OCI-M2 (cell line): ENCODE data around the gene KRTCAP2.

Source experiments
- DNase-seq: peaks from one replicate; lab custom pipeline; 2025; ENCODE audit not compliant: unreplicated experiment; lab: John Stamatoyannopoulos, UW

KRTCAP2 gene

GRCh38 chr1:155184351-155184811 lies 11.3 kb upstream of the KRTCAP2 start:
- DNase-seq: no peak

- no peak for DNase-seq
Measured at GRCh38 chr1:155183775-155184221, 10.7 kb upstream of the KRTCAP2 start.

GRCh38 chr1:155182052-155182550 lies 9.0 kb upstream of the KRTCAP2 start:
- no peak for DNase-seq

GRCh38 chr1:155181371-155182051 lies 8.4 kb upstream of the KRTCAP2 start:
- no peak for DNase-seq

- no peak for DNase-seq
Measured at GRCh38 chr1:155179112-155180031, 6.3 kb upstream of the KRTCAP2 start.

GRCh38 chr1:155178441-155179111 lies 5.5 kb upstream of the KRTCAP2 start:
- no peak for DNase-seq

GRCh38 chr1:155177918-155178281 lies 4.8 kb upstream of the KRTCAP2 start:
- DNase-seq: no peak

GRCh38 chr1:155177192-155177917 lies 4.3 kb upstream of the KRTCAP2 start:
- no peak for DNase-seq

GRCh38 chr1:155176544-155177071 lies 3.5 kb upstream of the KRTCAP2 start:
- DNase-seq: peak; percentile 17

- no peak for DNase-seq
Measured at GRCh38 chr1:155175927-155176371, 2.8 kb upstream of the KRTCAP2 start.

- no peak for DNase-seq
Measured at GRCh38 chr1:155175281-155175926, 2.3 kb upstream of the KRTCAP2 start.

- no peak for DNase-seq
Measured at GRCh38 chr1:155174324-155175280, 1.5 kb upstream of the KRTCAP2 start.

GRCh38 chr1:155173478-155174323 lies 597 bp upstream of the KRTCAP2 start, which contains the start of gene TRIM46:
Gene TRIM46, plus strand, starts transcription at chr1:155173849. Its CDS starts 118 bp downstream, at chr1:155173967.
- DNase-seq: no peak

GRCh38 chr1:155171836-155172731 lies 1.0 kb downstream of the KRTCAP2 start:
- DNase-seq: no peak

GRCh38 chr1:155170806-155171205 lies 2.3 kb downstream of the KRTCAP2 start:
- no peak for DNase-seq

- no peak for DNase-seq
Measured at GRCh38 chr1:155170101-155170785, 2.9 kb downstream of the KRTCAP2 start.
